A549 (cell line): Measurements from ENCODE around the gene GRID1. TPM values are rescaled to one million over a fixed set of nuclear protein-coding genes. Genes with fewer than 3 reads are reported as not detected.

Experiments
- ATAC-seq, 2 experiments: fragments of 200-7000 bp in 1 of 2; fragments of >200 bp in 1 of 2; cut with Nextera tagmentation in 1 of 2; cut with Tn5 transposase in 1 of 2; 3 replicates each; pipeline versions ENCODE4 v1.8.0 to v1.9.1; 2018 to 2020; ENCODE audit warnings: mild to moderate bottlenecking in 1 of 2, moderate library complexity in 1 of 2
- CTCF ChIA-PET: fragments of 300-600 bp; sonication (Branson Sonifier 250); formaldehyde crosslinking; extraction: SDS; loops from one replicate; lab custom pipeline; 2021; ENCODE audit warnings: antibody characterized with exemption, inconsistent platforms; lab: Yijun Ruan, JAX
- POLR2A ChIA-PET: fragments of 350-600 bp; formaldehyde crosslinking; extraction: SDS; loops from one replicate; lab custom pipeline; 2021; ENCODE audit warnings: antibody characterized with exemption, inconsistent platforms; lab: Yijun Ruan, JAX
- DNase-seq, 2 experiments: peaks; one replicate each; pipeline versions ENCODE4 v3.0.0 to v3.0.0-alpha.2; 2011 to 2016; ENCODE audit warnings: low read depth in 1 of 2, low spot score in 1 of 2
- FAIRE-seq: peaks from 2 replicates; lab custom pipeline; 2011; peaks lifted over from hg19 to GRCh38; lab: Jason Lieb, UNC
- H3K27ac ChIP-seq, 2 experiments: fragments of >200 bp; sonication (Bioruptor Twin); formaldehyde crosslinking; 3 replicates each; pipeline ENCODE4 v1.5.1; 2016 to 2017
- H3K4me1 ChIP-seq: fragments of >200 bp; sonication (Bioruptor Twin); formaldehyde crosslinking; 3 replicates; pipeline ENCODE4 v1.6.1; 2016
- H3K4me2 ChIP-seq: fragments of >200 bp; sonication (Bioruptor Twin); formaldehyde crosslinking; 3 replicates; pipeline ENCODE4 v1.6.1; 2016
- H3K4me3 ChIP-seq: fragments of >200 bp; sonication (Bioruptor Twin); formaldehyde crosslinking; 3 replicates; pipeline ENCODE4 v1.5.1; 2016
- H3K9me3 ChIP-seq: fragments of >200 bp; sonication (Bioruptor Twin); formaldehyde crosslinking; 3 replicates; pipeline ENCODE4 v1.6.1; 2016
- EP300 ChIP-seq, 2 experiments: fragments of >200 bp; sonication (Bioruptor Twin); formaldehyde crosslinking; IDR thresholded peaks; 2 replicates in 1 of 2; 3 replicates in 1 of 2; pipeline ENCODE4 v1.6.1; 2016 to 2017
- FOSL2 ChIP-seq, 2 experiments: fragments of 450-650 bp in 1 of 2; fragments of >200 bp in 1 of 2; sonication (Bioruptor Twin) in 1 of 2; formaldehyde crosslinking; IDR thresholded peaks; 2 replicates each; pipeline versions ENCODE4 v1.5.0 to v1.6.1; 2016 to 2020; ENCODE audit warnings: mild to moderate bottlenecking in 1 of 2, moderate library complexity in 1 of 2
- HOXB13 ChIP-seq: fragments of 250-450 bp; sonication (Bioruptor Pico); IDR thresholded peaks from 2 replicates; pipeline ENCODE4 v1.5.0; 2020; ENCODE audit warnings: low read depth, mild to moderate bottlenecking, moderate library complexity
- MYC ChIP-seq: IDR thresholded peaks from 2 replicates; pipeline ENCODE4 v1.6.1; 2012; ENCODE audit warnings: mild to moderate bottlenecking, inconsistent platforms, low read length, improper control_type of control experiment, borderline replicate concordance
- NFE2L2 ChIP-seq: fragments of 150-350 bp; conservative IDR thresholded peaks from 2 replicates; pipeline ENCODE4 v1.6.1; 2014; ENCODE audit warnings: low read length
- RARB ChIP-seq: fragments of 250-450 bp; sonication (Bioruptor Pico); IDR thresholded peaks from 2 replicates; pipeline ENCODE4 v1.8.0; 2021; ENCODE audit warnings: mild to moderate bottlenecking, moderate library complexity
- RCOR1 ChIP-seq: fragments of 150-350 bp; IDR thresholded peaks from 2 replicates; pipeline ENCODE4 v1.6.1; 2014; ENCODE audit warnings: antibody characterized with exemption, low read length, low read depth
- RFX5 ChIP-seq: fragments of 450-650 bp; IDR thresholded peaks from 2 replicates; pipeline ENCODE4 v1.7.1; 2014; ENCODE audit warnings: antibody characterized with exemption, mild to moderate bottlenecking, moderate library complexity
- SREBF2 ChIP-seq: fragments of 450-650 bp; IDR thresholded peaks from 2 replicates; pipeline ENCODE4 v1.6.1; 2014; ENCODE audit warnings: mild to moderate bottlenecking, moderate library complexity
- ZFP36 ChIP-seq: fragments of 450-650 bp; IDR thresholded peaks from 2 replicates; pipeline ENCODE4 v1.6.1; 2014; ENCODE audit warnings: borderline replicate concordance; ENCODE audit not compliant: partially characterized antibody
- ZSCAN20 ChIP-seq: fragments of 250-450 bp; sonication (Bioruptor Pico); IDR thresholded peaks from 2 replicates; pipeline ENCODE4 v1.8.0; 2022; ENCODE audit warnings: mild to moderate bottlenecking, moderate library complexity
- WGBS: methylation state at CpG from one replicate; pipeline ENCODE4 v1.1.6; 2017; ENCODE audit errors: missing lambda C conversion rate; 5-methylcytosine and 5-hydroxymethylcytosine counted together
- polyA plus RNA-seq, 4 experiments: library from polyadenylated mRNA; depleted of rRNA in 3 of 4; stranded (reverse); fragments of >200 nt; fragmentation: RNase III in 1 of 4; extraction: RNeasy Plus Mini Kit Qiagen cat#74134 plus additional on column Dnase treatment in 1 of 4; gene quantifications; 2 replicates in 3 of 4; 3 replicates in 1 of 4; pipeline ENCODE4 v1.2.3, GENCODE V29; 2011 to 2017
- TF ChIP-seq, protein P1 (sequence below): fragments of 200-600 bp; sonication (generic); IDR thresholded peaks from 2 replicates; pipeline ENCODE4 v1.6.1; 2016; ENCODE audit warnings: antibody characterized with exemption, mild to moderate bottlenecking, moderate library complexity
- TF ChIP-seq, protein P2 (sequence below): IDR thresholded peaks from 2 replicates; pipeline ENCODE4 v1.6.1; 2012
- TF ChIP-seq, protein P3 (sequence below): IDR thresholded peaks from 2 replicates; pipeline ENCODE4 v1.6.1; 2012
- TF ChIP-seq, protein P4 (sequence below): fragments of >200 bp; sonication (Bioruptor Twin); formaldehyde crosslinking; IDR thresholded peaks from 3 replicates; pipeline ENCODE4 v1.6.1; 2016
- TF ChIP-seq, protein P5 (sequence below): fragments of >200 bp; sonication (Bioruptor Twin); formaldehyde crosslinking; IDR thresholded peaks from 3 replicates; pipeline ENCODE4 v1.5.1; 2016

The GRID1 gene
- polyA plus RNA-seq, 2 of the 4 experiments (the other 2 are of a cell fraction) = 0.14 to 0.30 TPM

DNA sequence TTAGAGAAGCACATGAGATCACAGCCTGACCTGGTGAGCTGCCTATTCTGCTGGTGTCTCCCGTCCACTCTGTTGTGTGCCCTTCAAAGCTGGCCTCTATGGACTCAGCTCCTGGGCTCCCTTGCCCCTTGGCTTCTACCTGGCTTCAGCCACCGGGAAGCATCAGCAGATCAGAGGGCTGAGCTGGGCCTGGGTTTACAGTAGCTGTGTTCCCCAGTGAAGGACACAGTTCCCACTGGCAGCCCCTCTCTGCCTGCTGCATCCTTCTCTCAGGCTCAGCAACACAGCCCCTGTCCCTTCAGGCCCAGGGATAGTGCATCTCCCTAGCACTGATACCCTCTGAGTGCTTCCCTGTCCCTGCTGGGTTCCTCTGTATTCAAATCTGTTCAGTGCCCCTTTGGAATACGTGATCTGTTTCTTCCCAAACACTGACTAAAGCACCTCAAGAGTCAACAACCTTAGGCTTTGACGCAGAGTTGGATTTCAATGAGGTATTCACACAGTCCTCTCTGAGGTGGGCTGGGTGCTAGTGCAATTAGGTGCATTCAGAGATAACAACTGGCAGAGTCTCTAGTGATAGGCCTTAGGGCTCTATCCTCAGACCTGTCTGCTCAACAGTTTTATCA, 109.8 kb downstream of the GRID1 start:
- no peak for ATAC-seq
- FAIRE-seq = no peak

DNA sequence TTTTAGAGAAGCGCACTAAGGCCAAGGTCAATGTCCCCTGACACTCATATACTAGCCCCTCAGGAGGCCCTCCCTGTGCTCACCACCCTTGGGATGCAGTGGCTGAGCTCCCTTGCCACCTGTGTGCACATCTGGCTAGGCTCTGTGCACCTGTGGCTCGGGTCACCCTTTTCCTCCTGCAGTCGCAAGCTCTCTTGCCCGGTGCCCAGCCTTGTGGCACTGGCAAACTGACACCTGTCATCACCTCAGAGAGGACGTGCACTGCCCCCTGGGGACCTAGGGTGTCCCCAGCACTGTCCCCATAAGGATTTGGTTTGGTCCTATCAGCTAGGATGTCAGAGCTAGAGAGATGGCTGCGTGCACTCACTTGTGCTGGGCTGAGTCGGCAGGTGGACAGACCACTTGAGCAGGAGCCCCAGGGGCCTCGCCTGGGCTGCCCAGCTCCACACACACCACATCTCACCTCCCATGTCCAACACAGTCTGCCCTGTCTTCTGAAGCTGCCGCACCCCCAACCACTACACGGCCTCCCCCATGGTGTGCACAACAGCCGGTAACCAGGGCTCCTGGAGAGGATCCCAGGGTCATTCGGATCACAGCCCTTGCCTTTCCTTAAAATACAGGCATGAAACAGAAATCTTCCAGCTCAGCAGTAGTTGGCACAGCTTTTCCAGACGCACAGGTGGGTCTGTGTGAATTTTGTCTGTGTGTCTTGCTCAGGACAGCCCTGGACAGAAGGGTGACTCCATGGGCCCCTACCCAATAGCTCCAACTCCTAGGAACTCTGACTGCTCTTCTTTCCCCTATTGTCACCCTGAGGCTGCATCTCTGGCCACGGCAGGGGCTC, 111.0 kb downstream of the GRID1 start:
- no peak overlapping the region for H3K4me3 ChIP-seq
- CTCF ChIA-PET = interaction anchor here (1.5 kb wide), 1 partner anchor 31 kb away, joined by 3 read pairs; no protein-coding TSS in a partner anchor
- TF ChIP-seq, protein P1, sequence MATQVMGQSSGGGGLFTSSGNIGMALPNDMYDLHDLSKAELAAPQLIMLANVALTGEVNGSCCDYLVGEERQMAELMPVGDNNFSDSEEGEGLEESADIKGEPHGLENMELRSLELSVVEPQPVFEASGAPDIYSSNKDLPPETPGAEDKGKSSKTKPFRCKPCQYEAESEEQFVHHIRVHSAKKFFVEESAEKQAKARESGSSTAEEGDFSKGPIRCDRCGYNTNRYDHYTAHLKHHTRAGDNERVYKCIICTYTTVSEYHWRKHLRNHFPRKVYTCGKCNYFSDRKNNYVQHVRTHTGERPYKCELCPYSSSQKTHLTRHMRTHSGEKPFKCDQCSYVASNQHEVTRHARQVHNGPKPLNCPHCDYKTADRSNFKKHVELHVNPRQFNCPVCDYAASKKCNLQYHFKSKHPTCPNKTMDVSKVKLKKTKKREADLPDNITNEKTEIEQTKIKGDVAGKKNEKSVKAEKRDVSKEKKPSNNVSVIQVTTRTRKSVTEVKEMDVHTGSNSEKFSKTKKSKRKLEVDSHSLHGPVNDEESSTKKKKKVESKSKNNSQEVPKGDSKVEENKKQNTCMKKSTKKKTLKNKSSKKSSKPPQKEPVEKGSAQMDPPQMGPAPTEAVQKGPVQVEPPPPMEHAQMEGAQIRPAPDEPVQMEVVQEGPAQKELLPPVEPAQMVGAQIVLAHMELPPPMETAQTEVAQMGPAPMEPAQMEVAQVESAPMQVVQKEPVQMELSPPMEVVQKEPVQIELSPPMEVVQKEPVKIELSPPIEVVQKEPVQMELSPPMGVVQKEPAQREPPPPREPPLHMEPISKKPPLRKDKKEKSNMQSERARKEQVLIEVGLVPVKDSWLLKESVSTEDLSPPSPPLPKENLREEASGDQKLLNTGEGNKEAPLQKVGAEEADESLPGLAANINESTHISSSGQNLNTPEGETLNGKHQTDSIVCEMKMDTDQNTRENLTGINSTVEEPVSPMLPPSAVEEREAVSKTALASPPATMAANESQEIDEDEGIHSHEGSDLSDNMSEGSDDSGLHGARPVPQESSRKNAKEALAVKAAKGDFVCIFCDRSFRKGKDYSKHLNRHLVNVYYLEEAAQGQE = no peak
- TF ChIP-seq, protein P2, sequence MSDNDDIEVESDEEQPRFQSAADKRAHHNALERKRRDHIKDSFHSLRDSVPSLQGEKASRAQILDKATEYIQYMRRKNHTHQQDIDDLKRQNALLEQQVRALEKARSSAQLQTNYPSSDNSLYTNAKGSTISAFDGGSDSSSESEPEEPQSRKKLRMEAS = no peak
- TF ChIP-seq RCOR1 (no peak), NFE2L2 (no peak), FOSL2 (IDR thresholded peaks at IDR 0.05) (no peak), FOSL2 (CRISPR knock-in tag; IDR thresholded peaks at IDR 0.05) (no peak), RARB (CRISPR knock-in tag) (no peak), RFX5 (no peak), ZSCAN20 (CRISPR knock-in tag) (no peak), SREBF2 (no peak), EP300 (IDR thresholded peaks at IDR 0.05) (no peak)
- TF ChIP-seq, protein P3, sequence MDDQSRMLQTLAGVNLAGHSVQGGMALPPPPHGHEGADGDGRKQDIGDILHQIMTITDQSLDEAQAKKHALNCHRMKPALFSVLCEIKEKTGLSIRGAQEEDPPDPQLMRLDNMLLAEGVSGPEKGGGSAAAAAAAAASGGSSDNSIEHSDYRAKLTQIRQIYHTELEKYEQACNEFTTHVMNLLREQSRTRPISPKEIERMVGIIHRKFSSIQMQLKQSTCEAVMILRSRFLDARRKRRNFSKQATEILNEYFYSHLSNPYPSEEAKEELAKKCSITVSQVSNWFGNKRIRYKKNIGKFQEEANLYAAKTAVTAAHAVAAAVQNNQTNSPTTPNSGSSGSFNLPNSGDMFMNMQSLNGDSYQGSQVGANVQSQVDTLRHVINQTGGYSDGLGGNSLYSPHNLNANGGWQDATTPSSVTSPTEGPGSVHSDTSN = no peak
- TF ChIP-seq, protein P4, sequence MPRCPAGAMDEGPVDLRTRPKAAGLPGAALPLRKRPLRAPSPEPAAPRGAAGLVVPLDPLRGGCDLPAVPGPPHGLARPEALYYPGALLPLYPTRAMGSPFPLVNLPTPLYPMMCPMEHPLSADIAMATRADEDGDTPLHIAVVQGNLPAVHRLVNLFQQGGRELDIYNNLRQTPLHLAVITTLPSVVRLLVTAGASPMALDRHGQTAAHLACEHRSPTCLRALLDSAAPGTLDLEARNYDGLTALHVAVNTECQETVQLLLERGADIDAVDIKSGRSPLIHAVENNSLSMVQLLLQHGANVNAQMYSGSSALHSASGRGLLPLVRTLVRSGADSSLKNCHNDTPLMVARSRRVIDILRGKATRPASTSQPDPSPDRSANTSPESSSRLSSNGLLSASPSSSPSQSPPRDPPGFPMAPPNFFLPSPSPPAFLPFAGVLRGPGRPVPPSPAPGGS = no peak
- 49% methylated on average over 10 of the region's 14 CpGs for WGBS
- ATAC-seq (no peak), DNase-seq (no peak), FAIRE-seq (no peak)
- no peak overlapping the region for H3K4me2 ChIP-seq
- H3K9me3 ChIP-seq = no peaks in the 10 kb centered on the region
- no peak overlapping the region for H3K27ac ChIP-seq
- peaks cover 5% of the 10 kb centered on the region; the same call in 1 of the 3 replicates for H3K4me1 ChIP-seq
- POLR2A ChIA-PET = no interaction called here

More for the DNA sequence above, 109.8 kb downstream of the GRID1 start:
- H3K27ac ChIP-seq = no peak overlapping the region
- no peak for TF ChIP-seq HOXB13
- no peak for TF ChIP-seq MYC
- no peak for TF ChIP-seq ZFP36
- TF ChIP-seq, protein P5, sequence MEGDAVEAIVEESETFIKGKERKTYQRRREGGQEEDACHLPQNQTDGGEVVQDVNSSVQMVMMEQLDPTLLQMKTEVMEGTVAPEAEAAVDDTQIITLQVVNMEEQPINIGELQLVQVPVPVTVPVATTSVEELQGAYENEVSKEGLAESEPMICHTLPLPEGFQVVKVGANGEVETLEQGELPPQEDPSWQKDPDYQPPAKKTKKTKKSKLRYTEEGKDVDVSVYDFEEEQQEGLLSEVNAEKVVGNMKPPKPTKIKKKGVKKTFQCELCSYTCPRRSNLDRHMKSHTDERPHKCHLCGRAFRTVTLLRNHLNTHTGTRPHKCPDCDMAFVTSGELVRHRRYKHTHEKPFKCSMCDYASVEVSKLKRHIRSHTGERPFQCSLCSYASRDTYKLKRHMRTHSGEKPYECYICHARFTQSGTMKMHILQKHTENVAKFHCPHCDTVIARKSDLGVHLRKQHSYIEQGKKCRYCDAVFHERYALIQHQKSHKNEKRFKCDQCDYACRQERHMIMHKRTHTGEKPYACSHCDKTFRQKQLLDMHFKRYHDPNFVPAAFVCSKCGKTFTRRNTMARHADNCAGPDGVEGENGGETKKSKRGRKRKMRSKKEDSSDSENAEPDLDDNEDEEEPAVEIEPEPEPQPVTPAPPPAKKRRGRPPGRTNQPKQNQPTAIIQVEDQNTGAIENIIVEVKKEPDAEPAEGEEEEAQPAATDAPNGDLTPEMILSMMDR = no peak
- TF ChIP-seq, all 56 proteins: peak for 0
- ChIA-PET CTCF (no interaction called here), POLR2A (no interaction called here)
- Histone ChIP-seq H3K4me1 (peaks cover 5% of the 10 kb centered on the region; the same call in 1 of the 3 replicates), H3K4me2 (no peak overlapping the region), H3K4me3 (no peak overlapping the region), H3K9me3 (no peaks in the 10 kb centered on the region)
- 37% methylated on average over 4 of the region's 4 CpGs for WGBS
- DNase-seq = no peak
